Chondrocyte (in vitro differentiated cells): ENCODE results near the gene UAP1L1. TPM values are rescaled to one million over a fixed set of nuclear protein-coding genes. Genes with fewer than 3 reads are reported as not detected.

ENCODE experiments used
- DNase-seq: peaks from one replicate; pipeline ENCODE4 v3.0.0; 2021; ENCODE audit warnings: mixed read lengths, low spot score
- H3K27ac Mint-ChIP-seq: one replicate; pipeline ENCODE4 v1.8.0; 2021; ENCODE audit warnings: mild to moderate bottlenecking, moderate library complexity, mixed read lengths; ENCODE audit not compliant: unreplicated experiment
- H3K27me3 Mint-ChIP-seq: 2 replicates; pipeline ENCODE4 v1.8.0; 2021; ENCODE audit warnings: low read depth, mixed read lengths
- H3K36me3 Mint-ChIP-seq: 2 replicates; pipeline ENCODE4 v1.8.0; 2021; ENCODE audit warnings: low read depth, mixed read lengths
- H3K4me1 Mint-ChIP-seq: 2 replicates; pipeline ENCODE4 v1.8.0; 2021; ENCODE audit warnings: low read depth, mild to moderate bottlenecking, mixed read lengths
- H3K4me3 Mint-ChIP-seq: one replicate; pipeline ENCODE4 v1.8.0; 2021; ENCODE audit warnings: mild to moderate bottlenecking, moderate library complexity, mixed read lengths; ENCODE audit not compliant: unreplicated experiment
- H3K9me3 Mint-ChIP-seq: 2 replicates; pipeline ENCODE4 v1.8.0; 2021; ENCODE audit warnings: low read depth, mixed read lengths
- total RNA-seq: library from RNA; stranded (reverse); gene quantifications from 3 replicates; pipeline ENCODE4 v1.2.1, GENCODE V29; 2021
- TF ChIP-seq, protein P1 (sequence below): fragments of 200-600 bp; sonication (generic); IDR thresholded peaks from 2 replicates; pipeline ENCODE4 v1.5.0; 2021; ENCODE audit warnings: antibody characterized with exemption, mild to moderate bottlenecking, moderate library complexity

The UAP1L1 gene
- total RNA-seq, 1 donor from 2014 or later, result 44.0 TPM

DNA sequence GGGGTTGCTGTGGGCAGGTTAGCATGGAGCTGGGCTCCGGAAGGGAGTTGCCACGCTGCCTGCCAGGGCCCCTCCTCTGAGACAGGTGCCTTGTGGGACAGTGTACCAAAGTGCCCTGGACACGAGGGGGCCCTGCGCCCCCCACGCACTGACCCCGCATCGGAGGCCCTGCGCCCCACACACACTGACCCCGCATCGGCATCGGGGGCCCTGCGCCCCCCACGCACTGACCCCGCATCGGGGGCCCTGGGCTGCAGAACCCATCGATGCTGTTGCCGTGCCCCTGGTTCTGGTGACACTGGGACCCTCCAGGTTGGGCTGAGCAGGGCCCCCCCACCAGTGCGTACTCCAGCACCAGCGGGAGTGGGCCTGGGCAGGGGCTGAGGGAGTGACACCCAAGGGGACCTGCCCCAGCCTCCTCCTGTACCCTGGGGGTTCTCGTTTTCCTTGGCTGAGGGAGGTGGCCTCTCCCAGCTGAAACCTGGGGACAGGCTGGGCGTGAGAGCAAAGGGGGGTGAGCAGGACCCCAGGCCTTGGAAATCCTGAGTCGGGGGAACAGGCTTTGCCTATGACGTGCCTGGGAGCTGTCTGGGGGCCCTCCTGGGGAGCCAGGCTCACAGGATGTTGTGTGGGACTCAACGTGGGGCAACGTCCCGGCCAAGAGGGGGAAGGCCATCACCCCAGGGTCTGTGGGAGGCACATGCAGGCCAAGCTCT lies 13.8 kb upstream of the UAP1L1 start:
- Mint-ChIP-seq H3K36me3 (no peaks in the 10 kb centered on the region), H3K4me3 (no peak overlapping the region), H3K4me1 (peaks cover 6% of the 10 kb centered on the region), H3K27me3 (no peaks in the 10 kb centered on the region), H3K27ac (no peak overlapping the region), H3K9me3 (no peaks in the 10 kb centered on the region)
- TF ChIP-seq, protein P1, sequence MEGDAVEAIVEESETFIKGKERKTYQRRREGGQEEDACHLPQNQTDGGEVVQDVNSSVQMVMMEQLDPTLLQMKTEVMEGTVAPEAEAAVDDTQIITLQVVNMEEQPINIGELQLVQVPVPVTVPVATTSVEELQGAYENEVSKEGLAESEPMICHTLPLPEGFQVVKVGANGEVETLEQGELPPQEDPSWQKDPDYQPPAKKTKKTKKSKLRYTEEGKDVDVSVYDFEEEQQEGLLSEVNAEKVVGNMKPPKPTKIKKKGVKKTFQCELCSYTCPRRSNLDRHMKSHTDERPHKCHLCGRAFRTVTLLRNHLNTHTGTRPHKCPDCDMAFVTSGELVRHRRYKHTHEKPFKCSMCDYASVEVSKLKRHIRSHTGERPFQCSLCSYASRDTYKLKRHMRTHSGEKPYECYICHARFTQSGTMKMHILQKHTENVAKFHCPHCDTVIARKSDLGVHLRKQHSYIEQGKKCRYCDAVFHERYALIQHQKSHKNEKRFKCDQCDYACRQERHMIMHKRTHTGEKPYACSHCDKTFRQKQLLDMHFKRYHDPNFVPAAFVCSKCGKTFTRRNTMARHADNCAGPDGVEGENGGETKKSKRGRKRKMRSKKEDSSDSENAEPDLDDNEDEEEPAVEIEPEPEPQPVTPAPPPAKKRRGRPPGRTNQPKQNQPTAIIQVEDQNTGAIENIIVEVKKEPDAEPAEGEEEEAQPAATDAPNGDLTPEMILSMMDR, result no peak
- DNase-seq, result no peak

DNA sequence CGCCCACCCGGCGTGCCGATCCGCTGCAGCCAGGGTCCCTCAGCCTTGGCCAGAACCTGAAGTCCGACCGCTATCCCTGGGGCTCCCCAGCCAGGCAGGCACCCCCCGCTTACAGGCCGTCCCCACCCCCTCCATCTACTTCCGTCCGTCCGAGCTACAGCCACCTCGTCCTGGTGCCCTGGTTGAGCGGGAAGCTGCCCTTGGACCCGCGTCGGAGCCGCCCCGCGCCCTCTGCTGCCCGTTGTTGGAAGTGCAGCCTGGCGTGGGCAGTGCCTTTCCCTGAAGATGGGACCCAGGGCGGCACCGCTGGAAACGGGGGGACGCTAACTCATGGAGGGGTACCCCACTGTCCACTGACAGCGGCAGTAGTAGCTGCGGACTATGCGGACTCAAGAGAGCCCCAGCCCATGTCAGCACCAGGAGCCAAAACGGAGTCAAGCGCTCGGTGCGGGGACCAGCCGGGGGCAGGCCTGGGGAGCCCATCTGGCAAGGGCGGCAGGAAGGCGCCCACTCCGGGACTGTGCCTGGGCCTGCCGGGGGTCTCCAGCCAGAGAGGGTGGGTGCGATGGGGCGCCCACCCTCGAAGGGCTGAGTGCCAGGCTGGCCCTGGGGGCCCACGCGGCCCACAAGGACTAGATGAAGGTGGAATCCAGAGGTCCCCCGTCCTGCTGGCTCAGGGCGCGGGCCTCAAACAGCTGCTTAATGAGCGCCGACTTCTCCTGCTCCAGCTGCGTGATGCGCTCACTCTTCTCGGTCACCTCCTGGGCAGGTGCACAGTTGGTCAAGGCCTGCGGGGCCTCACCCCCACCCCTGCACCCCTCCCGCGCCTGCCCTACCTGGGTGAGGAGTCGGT lies 13.1 kb upstream of the UAP1L1 start:
- no peak overlapping the region for H3K27ac Mint-ChIP-seq
- no peaks in the 10 kb centered on the region for H3K36me3 Mint-ChIP-seq
- H3K4me3 Mint-ChIP-seq, result no peak overlapping the region
- no peaks in the 10 kb centered on the region for H3K9me3 Mint-ChIP-seq
- H3K27me3 Mint-ChIP-seq, result no peaks in the 10 kb centered on the region
- no peak for DNase-seq
- peaks cover 6% of the 10 kb centered on the region for H3K4me1 Mint-ChIP-seq
- TF ChIP-seq, protein P1, result peak; percentile 92

DNA sequence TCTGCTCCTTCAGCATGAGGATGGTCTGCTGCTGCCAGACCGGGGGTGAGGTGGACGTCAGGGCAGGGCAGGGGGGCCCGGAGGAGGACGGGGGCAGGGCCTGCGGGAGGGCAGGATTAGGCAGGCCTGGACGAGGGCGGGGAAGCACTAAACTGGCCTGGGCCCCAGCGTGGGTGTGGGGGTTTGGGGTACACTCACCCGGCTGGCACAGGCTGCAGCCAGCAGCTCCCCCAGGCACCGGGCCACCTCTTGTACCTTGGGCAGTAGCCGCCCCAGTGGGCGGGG lies 12.5 kb upstream of the UAP1L1 start:
- Mint-ChIP-seq H3K9me3 (no peaks in the 10 kb centered on the region), H3K27me3 (no peaks in the 10 kb centered on the region), H3K27ac (no peak overlapping the region), H3K4me3 (no peak overlapping the region), H3K4me1 (peaks cover 6% of the 10 kb centered on the region), H3K36me3 (no peaks in the 10 kb centered on the region)
- no peak for DNase-seq
- TF ChIP-seq, protein P1, result no peak

DNA sequence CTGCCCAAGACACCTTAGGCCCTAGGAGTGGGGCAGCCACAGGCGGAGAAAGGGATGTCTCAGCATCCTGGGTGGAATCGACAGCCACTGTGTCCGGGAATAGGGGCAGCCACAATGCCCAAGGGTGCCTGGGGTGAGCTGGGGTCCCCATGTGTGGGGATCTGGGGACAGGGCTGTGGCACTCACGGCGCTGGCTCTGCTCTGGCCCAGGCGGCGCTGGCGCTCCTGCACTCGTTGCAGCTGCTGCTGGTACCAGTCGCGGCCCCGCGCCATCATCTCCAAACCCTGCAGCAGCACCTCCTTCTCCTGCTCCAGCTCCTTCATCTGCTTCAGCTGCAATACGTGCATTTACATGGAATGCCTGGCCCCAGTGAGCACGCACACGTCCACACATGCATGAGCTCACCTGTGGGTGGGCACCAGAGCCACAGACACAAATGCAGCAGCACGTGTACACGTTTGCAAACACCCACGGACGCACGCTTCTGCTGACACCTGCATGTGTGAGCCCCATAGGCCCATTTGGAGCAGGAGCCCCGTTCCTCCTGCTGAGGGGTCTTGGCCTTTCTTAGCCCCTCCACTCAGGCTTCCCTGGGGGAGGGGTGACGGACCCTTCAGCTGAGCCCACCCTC lies 11.9 kb upstream of the UAP1L1 start:
- no peak overlapping the region for H3K4me3 Mint-ChIP-seq
- H3K4me1 Mint-ChIP-seq, result peaks cover 6% of the 10 kb centered on the region
- no peaks in the 10 kb centered on the region for H3K27me3 Mint-ChIP-seq
- no peaks in the 10 kb centered on the region for H3K9me3 Mint-ChIP-seq
- no peak overlapping the region for H3K27ac Mint-ChIP-seq
- TF ChIP-seq, protein P1, result no peak
- DNase-seq, result no peak
- no peaks in the 10 kb centered on the region for H3K36me3 Mint-ChIP-seq

DNA sequence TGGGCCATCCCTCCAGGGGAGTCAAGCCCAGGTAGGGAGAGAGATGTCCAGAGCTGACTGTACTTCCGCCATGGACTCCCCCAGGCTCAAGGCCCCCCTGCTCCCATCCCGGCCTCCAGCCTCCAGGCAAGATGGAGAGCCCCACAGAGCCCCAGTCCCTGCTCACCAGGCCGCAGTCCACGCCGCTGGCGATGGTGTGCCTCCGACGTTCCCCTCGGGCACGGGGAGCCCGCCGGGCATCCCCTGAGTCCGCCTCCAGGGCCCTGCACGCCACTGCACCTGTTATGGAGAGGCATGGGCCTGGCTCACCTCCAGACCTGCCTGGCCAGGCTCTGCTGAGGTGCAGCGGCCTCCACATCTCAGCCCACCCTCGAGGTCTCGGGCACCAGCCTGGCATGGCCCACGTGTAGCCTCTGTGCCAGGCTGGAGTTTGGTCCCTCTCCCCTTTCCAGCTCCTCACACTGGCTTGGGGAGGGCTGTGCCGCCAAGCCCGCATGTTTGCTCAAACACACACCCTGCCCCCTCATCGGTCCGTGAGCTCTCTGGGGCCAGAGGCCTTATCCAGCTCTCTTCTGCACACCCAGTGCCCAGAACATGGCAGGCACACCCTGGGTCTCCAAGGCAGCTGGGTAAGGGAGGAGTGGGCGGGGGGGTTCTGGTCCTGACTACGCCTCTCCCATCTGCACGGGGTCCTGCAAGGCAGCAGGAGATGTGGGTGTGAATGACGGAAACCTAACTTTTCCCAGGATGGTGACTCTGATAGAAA lies 11.0 kb upstream of the UAP1L1 start:
- H3K4me3 Mint-ChIP-seq, result no peak overlapping the region
- H3K36me3 Mint-ChIP-seq, result no peaks in the 10 kb centered on the region
- no peak for DNase-seq
- H3K27me3 Mint-ChIP-seq, result no peaks in the 10 kb centered on the region
- TF ChIP-seq, protein P1, result no peak
- no peaks in the 10 kb centered on the region for H3K9me3 Mint-ChIP-seq
- peaks cover 14% of the 10 kb centered on the region for H3K4me1 Mint-ChIP-seq
- H3K27ac Mint-ChIP-seq, result no peak overlapping the region
